Endothelial cell of umbilical vein (primary cell): ENCODE data around the gene ITGA11. TPM values are rescaled to one million over a fixed set of nuclear protein-coding genes. Genes with fewer than 3 reads are reported as not detected.

Source experiments
- BruUV-seq: library from RNA; stranded (reverse); fragments of 400-500 nt; replicated peaks from 2 replicates; lab custom pipeline; 2021; lab: Mats Ljungman, UMichigan
- CTCF ChIA-PET: fragments of 300-600, 350-600 bp; sonication (Branson Sonifier 250); formaldehyde crosslinking; loops from one replicate; lab custom pipeline; 2021; ENCODE audit warnings: antibody characterized with exemption, inconsistent platforms; lab: Charles Lee
- POLR2A ChIA-PET: fragments of 300-600, 350-600 bp; sonication (Branson Sonifier 250); formaldehyde crosslinking; loops from one replicate; lab custom pipeline; 2021; ENCODE audit warnings: antibody characterized with exemption, inconsistent platforms; lab: Charles Lee
- DNase-seq: peaks from one replicate; pipeline ENCODE4 v3.0.0-alpha.2; 2011; ENCODE audit warnings: low read depth, low spot score
- FAIRE-seq: peaks from 2 replicates; lab custom pipeline; 2011; peaks lifted over from hg19 to GRCh38; lab: Jason Lieb, UNC
- H2AFZ ChIP-seq: 2 replicates; pipeline ENCODE4 v1.6.0; 2012; ENCODE audit warnings: low read depth, low read length, control low read depth, inconsistent platforms
- H3K27ac ChIP-seq: 2 replicates; pipeline ENCODE4 v1.5.1; 2011; ENCODE audit warnings: low read depth, mild to moderate bottlenecking, control low read depth, low read length, moderate library complexity; ENCODE audit not compliant: insufficient read depth
- H3K27me3 ChIP-seq, 2 experiments: 2 replicates each; pipeline versions ENCODE4 v1.6.0 to v1.6.1; 2011; ENCODE audit warnings: low read length in 2 of 2, mixed read lengths in 1 of 2; ENCODE audit not compliant: control insufficient read depth in 2 of 2, insufficient read depth in 2 of 2
- H3K36me3 ChIP-seq, 2 experiments: 2 replicates in 1 of 2; 3 replicates in 1 of 2; pipeline ENCODE4 v1.5.1; 2011; ENCODE audit warnings: low read length in 2 of 2, mild to moderate bottlenecking in 1 of 2, moderate library complexity in 1 of 2; ENCODE audit not compliant: control insufficient read depth in 2 of 2, insufficient read depth in 2 of 2; ENCODE audit errors: extremely low read depth in 1 of 2
- H3K4me1 ChIP-seq: 3 replicates; pipeline ENCODE4 v1.5.1; 2011; ENCODE audit warnings: mild to moderate bottlenecking, low read length; ENCODE audit not compliant: control insufficient read depth, insufficient read depth; ENCODE audit errors: extremely low read depth
- H3K4me2 ChIP-seq: 2 replicates; pipeline ENCODE4 v1.6.1; 2011; ENCODE audit warnings: low read length, control low read depth, mixed read lengths; ENCODE audit not compliant: insufficient read depth
- H3K4me3 ChIP-seq, 3 experiments: fragments of 200-600 bp in 1 of 3; sonication (generic), shearing (Covaris generic) in 1 of 3; replicated peaks in 1 of 3; 2 replicates each; pipeline ENCODE4 v1.5.1; 2011 to 2016; ENCODE audit warnings: control low read depth in 3 of 3, low read length in 3 of 3, mild to moderate bottlenecking in 2 of 3, inconsistent platforms in 1 of 3, low read depth in 1 of 3, moderate library complexity in 1 of 3; ENCODE audit not compliant: insufficient read depth in 1 of 3
- H3K79me2 ChIP-seq: 2 replicates; pipeline ENCODE4 v1.6.0; 2012; ENCODE audit warnings: low read length, inconsistent platforms; ENCODE audit not compliant: control insufficient read depth, insufficient read depth
- H3K9ac ChIP-seq: replicated peaks from 2 replicates; pipeline ENCODE3; 2011; ENCODE audit warnings: low read length, control low read depth; ENCODE audit not compliant: insufficient read depth; ENCODE audit errors: extremely low read depth
- H3K9me1 ChIP-seq: replicated peaks from 3 replicates; pipeline ENCODE4 v1.6.0; 2011; ENCODE audit warnings: mild to moderate bottlenecking, low read length; ENCODE audit not compliant: control insufficient read depth, insufficient read depth; ENCODE audit errors: extremely low read depth
- H3K9me3 ChIP-seq: replicated peaks from 2 replicates; pipeline ENCODE4 v1.5.1; 2012; ENCODE audit warnings: low read length, inconsistent platforms; ENCODE audit not compliant: control insufficient read depth, insufficient read depth
- H4K20me1 ChIP-seq: replicated peaks from 2 replicates; pipeline ENCODE3; 2011; ENCODE audit warnings: mild to moderate bottlenecking, low read length; ENCODE audit not compliant: control insufficient read depth, insufficient read depth; ENCODE audit errors: extremely low read depth
- CTCF ChIP-seq, 2 donors: IDR thresholded peaks; 1 replicate in 1 of 2; 2 replicates in 1 of 2; pipeline ENCODE4 v1.5.1; 2011; ENCODE audit warnings: low read length in 2 of 2, mild to moderate bottlenecking in 2 of 2, moderate library complexity in 2 of 2, control low read depth in 1 of 2, inconsistent platforms in 1 of 2, low read depth in 1 of 2; ENCODE audit not compliant: insufficient read depth in 1 of 2; ENCODE audit errors: extremely low read depth in 1 of 2
- EZH2 ChIP-seq: IDR thresholded peaks from 2 replicates; pipeline ENCODE4 v1.6.1; 2012; ENCODE audit warnings: borderline replicate concordance, low read depth, mild to moderate bottlenecking, moderate library complexity, low read length, inconsistent platforms; ENCODE audit not compliant: severe bottlenecking
- FOS ChIP-seq: IDR thresholded peaks from 2 replicates; pipeline ENCODE4 v1.6.1; 2011; ENCODE audit warnings: mild to moderate bottlenecking, low read length, moderate library complexity, borderline replicate concordance; ENCODE audit not compliant: insufficient read depth
- GATA2 ChIP-seq: IDR thresholded peaks from 2 replicates; pipeline ENCODE4 v1.7.0; 2011; ENCODE audit warnings: low read depth, mild to moderate bottlenecking, moderate library complexity, mixed read lengths, low read length; ENCODE audit not compliant: insufficient read length, insufficient read depth
- JUN ChIP-seq: IDR thresholded peaks from 2 replicates; pipeline ENCODE4 v1.6.1; 2011; ENCODE audit warnings: borderline replicate concordance, low read depth; ENCODE audit not compliant: insufficient read length, insufficient read depth
- MAX ChIP-seq: IDR thresholded peaks from 2 replicates; pipeline ENCODE4 v1.6.1; 2011; ENCODE audit not compliant: insufficient read depth, insufficient read length
- MYC ChIP-seq: IDR thresholded peaks from one replicate; pipeline ENCODE4 v1.6.1; 2011; ENCODE audit warnings: mild to moderate bottlenecking, low read depth, low read length
- POLR2A ChIP-seq: IDR thresholded peaks from 2 replicates; pipeline ENCODE4 v1.6.1; 2012; ENCODE audit warnings: low read depth, mild to moderate bottlenecking, control low read depth, low read length
- POLR2AphosphoS5 ChIP-seq: IDR thresholded peaks from 2 replicates; pipeline ENCODE4 v1.6.1; 2012; ENCODE audit warnings: low read depth, mild to moderate bottlenecking, control low read depth, low read length, moderate library complexity; ENCODE audit not compliant: insufficient read depth
- dilution Hi-C: fragments of 300-500 bp; cut with MboI; formaldehyde crosslinking; loops from one replicate; pipeline ENCODE4 v1.15.0; 2019; ENCODE audit warnings: low sequenced_read_pairs; ENCODE audit not compliant: extremely low pct_ligation_motif_present
- intact Hi-C: fragments of 100-400 bp; cut with micrococcal nuclease; formaldehyde crosslinking; loops from one replicate; pipeline ENCODE4 v1.10.0; 2022
- polyA plus RNA-seq, 4 experiments: library from polyadenylated mRNA; depleted of rRNA in 3 of 4; stranded (reverse) in 3 of 4; unstranded in 1 of 4; fragments of >200 nt; gene quantifications; 2 replicates each; pipeline versions ENCODE4 v1.2.1 to v1.2.3, GENCODE V29; 2011 to 2012; ENCODE audit warnings: missing spikeins in 1 of 4
- total RNA-seq: library from RNA; stranded (reverse); gene quantifications from 2 replicates; pipeline ENCODE4 v1.2.3, GENCODE V29; 2021

The ITGA11 gene
- total and polyA plus RNA-seq, 2 donors (not counting 3 experiments of a cell fraction or from before 2014, with no cell fraction given) = 0.18 to 1.0 TPM

- no peak for FAIRE-seq
- Histone ChIP-seq H3K27me3 (no peaks in the 10 kb centered on the region), H4K20me1 (no peaks in the 10 kb centered on the region), H3K36me3 (no peaks in the 10 kb centered on the region), H2AFZ (no peak overlapping the region), H3K9me3 (no peaks in the 10 kb centered on the region), H3K4me1 (peaks cover 3% of the 10 kb centered on the region), H3K9ac (no peak overlapping the region), H3K4me3 (no peak overlapping the region), H3K79me2 (no peaks in the 10 kb centered on the region), H3K9me1 (no peaks in the 10 kb centered on the region), H3K27ac (no peak overlapping the region), H3K4me2 (no peak overlapping the region)
- intact Hi-C loops = loop anchor here (5.0 kb wide), 1 partner anchor 623 kb away; no protein-coding TSS in a partner anchor
- dilution Hi-C loops = no loop called here
- BruUV-seq = no TSS peak
- no peak for TF ChIP-seq GATA2
- no peak for TF ChIP-seq POLR2AphosphoS5
- CTCF ChIA-PET = interaction anchor here (0.7 to 5.6 kb wide), 5 partner anchors 50 to 620 kb away, joined by 3 to 233 read pairs (median 5); no protein-coding TSS in a partner anchor
- DNase-seq = no peak
- POLR2A ChIA-PET = no interaction called here
Measured at GRCh38 chr15:68304589-68305337, 127.2 kb downstream of the ITGA11 start.

- intact Hi-C loops = no loop called here
- DNase-seq = no peak
- Histone ChIP-seq H3K9me1 (no peaks in the 10 kb centered on the region), H3K79me2 (no peaks in the 10 kb centered on the region), H3K27me3 (no peaks in the 10 kb centered on the region), H3K9me3 (no peaks in the 10 kb centered on the region), H3K9ac (no peak overlapping the region), H3K4me2 (no peak overlapping the region), H3K4me3 (no peak overlapping the region), H3K4me1 (peaks cover 3% of the 10 kb centered on the region), H3K36me3 (no peaks in the 10 kb centered on the region), H4K20me1 (no peaks in the 10 kb centered on the region), H3K27ac (no peak overlapping the region), H2AFZ (no peak overlapping the region)
- no TSS peak for BruUV-seq
- ChIA-PET CTCF (interaction anchor here (1.3 to 5.6 kb wide), 5 partner anchors 10 to 621 kb away, joined by 4 to 233 read pairs (median 24); no protein-coding TSS in a partner anchor), POLR2A (no interaction called here)
- no peak for TF ChIP-seq CTCF (IDR thresholded peaks at IDR 0.05; ENCODE audit: extremely low read depth in 1 of 2, insufficient read depth in 1 of 2, low read depth in 1 of 2, low read length in 2 of 2)
- no peak for TF ChIP-seq JUN
- TF ChIP-seq POLR2AphosphoS5 = no peak
- no peak for TF ChIP-seq FOS
- TF ChIP-seq EZH2 = no peak
- TF ChIP-seq GATA2 = no peak
- TF ChIP-seq POLR2A = no peak
- no peak for TF ChIP-seq MYC
- no peak for TF ChIP-seq MAX
- dilution Hi-C loops = no loop called here
- FAIRE-seq = no peak
Measured at GRCh38 chr15:68303560-68304436, 128.2 kb downstream of the ITGA11 start.
